Liver (tissue), 3 donors: ENCODE results near the gene FRS2.

Experiments
- EGR1 ChIP-seq, 2 donors: IDR thresholded peaks; 2 replicates each; pipeline ENCODE4 v1.6.1; 2016 to 2018; ENCODE audit warnings: antibody characterized with exemption in 2 of 2, low read depth in 2 of 2
- FOXA1 ChIP-seq: IDR thresholded peaks from 2 replicates; pipeline ENCODE4 v1.6.1; 2016; ENCODE audit warnings: antibody characterized with exemption
- GABPA ChIP-seq, 2 donors: IDR thresholded peaks in 1 of 2; conservative IDR thresholded peaks in 1 of 2; 2 replicates each; pipeline ENCODE4 v1.6.1; 2016; ENCODE audit warnings: antibody characterized with exemption in 2 of 2, mild to moderate bottlenecking in 1 of 2, moderate library complexity in 1 of 2
- JUND ChIP-seq, 2 donors: IDR thresholded peaks; 2 replicates each; pipeline ENCODE4 v1.6.1; 2016; ENCODE audit warnings: antibody characterized with exemption in 2 of 2
- MAX ChIP-seq: IDR thresholded peaks from 2 replicates; pipeline ENCODE4 v1.6.1; 2016; ENCODE audit warnings: antibody characterized with exemption
- RAD21 ChIP-seq, 2 donors: IDR thresholded peaks; 2 replicates each; pipeline ENCODE4 v1.6.1; 2016; ENCODE audit warnings: antibody characterized with exemption in 2 of 2, mild to moderate bottlenecking in 2 of 2
- SP1 ChIP-seq: IDR thresholded peaks from 2 replicates; pipeline ENCODE4 v1.6.1; 2018; ENCODE audit warnings: antibody characterized with exemption, mild to moderate bottlenecking
- TAF1 ChIP-seq: conservative IDR thresholded peaks from 2 replicates; pipeline ENCODE4 v1.6.1; 2016; ENCODE audit warnings: antibody characterized with exemption, mild to moderate bottlenecking
- ZBTB33 ChIP-seq: IDR thresholded peaks from 2 replicates; pipeline ENCODE4 v1.6.1; 2016; ENCODE audit warnings: antibody characterized with exemption
- TF ChIP-seq, protein P1 (sequence below): fragments of 150-350 bp; IDR thresholded peaks from 2 replicates; pipeline ENCODE4 v1.5.1; 2017; ENCODE audit warnings: improper control_type of control experiment, low read depth, low read length; ENCODE audit not compliant: missing input control
- TF ChIP-seq, protein P2 (sequence below): IDR thresholded peaks from 2 replicates; pipeline ENCODE4 v1.6.1; 2016; ENCODE audit warnings: antibody characterized with exemption, mild to moderate bottlenecking
- donor health status: healthy.
- donor health status: healthy.

- TF ChIP-seq TAF1: no peak
- TF ChIP-seq, protein P1, sequence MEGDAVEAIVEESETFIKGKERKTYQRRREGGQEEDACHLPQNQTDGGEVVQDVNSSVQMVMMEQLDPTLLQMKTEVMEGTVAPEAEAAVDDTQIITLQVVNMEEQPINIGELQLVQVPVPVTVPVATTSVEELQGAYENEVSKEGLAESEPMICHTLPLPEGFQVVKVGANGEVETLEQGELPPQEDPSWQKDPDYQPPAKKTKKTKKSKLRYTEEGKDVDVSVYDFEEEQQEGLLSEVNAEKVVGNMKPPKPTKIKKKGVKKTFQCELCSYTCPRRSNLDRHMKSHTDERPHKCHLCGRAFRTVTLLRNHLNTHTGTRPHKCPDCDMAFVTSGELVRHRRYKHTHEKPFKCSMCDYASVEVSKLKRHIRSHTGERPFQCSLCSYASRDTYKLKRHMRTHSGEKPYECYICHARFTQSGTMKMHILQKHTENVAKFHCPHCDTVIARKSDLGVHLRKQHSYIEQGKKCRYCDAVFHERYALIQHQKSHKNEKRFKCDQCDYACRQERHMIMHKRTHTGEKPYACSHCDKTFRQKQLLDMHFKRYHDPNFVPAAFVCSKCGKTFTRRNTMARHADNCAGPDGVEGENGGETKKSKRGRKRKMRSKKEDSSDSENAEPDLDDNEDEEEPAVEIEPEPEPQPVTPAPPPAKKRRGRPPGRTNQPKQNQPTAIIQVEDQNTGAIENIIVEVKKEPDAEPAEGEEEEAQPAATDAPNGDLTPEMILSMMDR: no peak
- TF ChIP-seq MAX: no peak
- no peak for TF ChIP-seq GABPA (IDR thresholded peaks at IDR 0.05 in 1 of 2, conservative IDR thresholded peaks at IDR 0.05 in 1 of 2)
- no peak for TF ChIP-seq SP1
- TF ChIP-seq EGR1 (IDR thresholded peaks at IDR 0.05; ENCODE audit: low read depth in 2 of 2): no peak
- no peak for TF ChIP-seq JUND (IDR thresholded peaks at IDR 0.05)
- TF ChIP-seq FOXA1: no peak
- no peak for TF ChIP-seq ZBTB33
- no peak for TF ChIP-seq RAD21 (IDR thresholded peaks at IDR 0.05)
- TF ChIP-seq, protein P2, sequence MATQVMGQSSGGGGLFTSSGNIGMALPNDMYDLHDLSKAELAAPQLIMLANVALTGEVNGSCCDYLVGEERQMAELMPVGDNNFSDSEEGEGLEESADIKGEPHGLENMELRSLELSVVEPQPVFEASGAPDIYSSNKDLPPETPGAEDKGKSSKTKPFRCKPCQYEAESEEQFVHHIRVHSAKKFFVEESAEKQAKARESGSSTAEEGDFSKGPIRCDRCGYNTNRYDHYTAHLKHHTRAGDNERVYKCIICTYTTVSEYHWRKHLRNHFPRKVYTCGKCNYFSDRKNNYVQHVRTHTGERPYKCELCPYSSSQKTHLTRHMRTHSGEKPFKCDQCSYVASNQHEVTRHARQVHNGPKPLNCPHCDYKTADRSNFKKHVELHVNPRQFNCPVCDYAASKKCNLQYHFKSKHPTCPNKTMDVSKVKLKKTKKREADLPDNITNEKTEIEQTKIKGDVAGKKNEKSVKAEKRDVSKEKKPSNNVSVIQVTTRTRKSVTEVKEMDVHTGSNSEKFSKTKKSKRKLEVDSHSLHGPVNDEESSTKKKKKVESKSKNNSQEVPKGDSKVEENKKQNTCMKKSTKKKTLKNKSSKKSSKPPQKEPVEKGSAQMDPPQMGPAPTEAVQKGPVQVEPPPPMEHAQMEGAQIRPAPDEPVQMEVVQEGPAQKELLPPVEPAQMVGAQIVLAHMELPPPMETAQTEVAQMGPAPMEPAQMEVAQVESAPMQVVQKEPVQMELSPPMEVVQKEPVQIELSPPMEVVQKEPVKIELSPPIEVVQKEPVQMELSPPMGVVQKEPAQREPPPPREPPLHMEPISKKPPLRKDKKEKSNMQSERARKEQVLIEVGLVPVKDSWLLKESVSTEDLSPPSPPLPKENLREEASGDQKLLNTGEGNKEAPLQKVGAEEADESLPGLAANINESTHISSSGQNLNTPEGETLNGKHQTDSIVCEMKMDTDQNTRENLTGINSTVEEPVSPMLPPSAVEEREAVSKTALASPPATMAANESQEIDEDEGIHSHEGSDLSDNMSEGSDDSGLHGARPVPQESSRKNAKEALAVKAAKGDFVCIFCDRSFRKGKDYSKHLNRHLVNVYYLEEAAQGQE: no peak
These were observed 57.5 kb downstream of the FRS2 start for GRCh38 chr12:69527506-69528272.
